NCI-H128 (cell line): ENCODE results near the gene TESMIN.

Experiments
- DNase-seq: peaks from one replicate; lab custom pipeline; 2025; ENCODE audit not compliant: unreplicated experiment; lab: John Stamatoyannopoulos, UW

The TESMIN gene

DNA sequence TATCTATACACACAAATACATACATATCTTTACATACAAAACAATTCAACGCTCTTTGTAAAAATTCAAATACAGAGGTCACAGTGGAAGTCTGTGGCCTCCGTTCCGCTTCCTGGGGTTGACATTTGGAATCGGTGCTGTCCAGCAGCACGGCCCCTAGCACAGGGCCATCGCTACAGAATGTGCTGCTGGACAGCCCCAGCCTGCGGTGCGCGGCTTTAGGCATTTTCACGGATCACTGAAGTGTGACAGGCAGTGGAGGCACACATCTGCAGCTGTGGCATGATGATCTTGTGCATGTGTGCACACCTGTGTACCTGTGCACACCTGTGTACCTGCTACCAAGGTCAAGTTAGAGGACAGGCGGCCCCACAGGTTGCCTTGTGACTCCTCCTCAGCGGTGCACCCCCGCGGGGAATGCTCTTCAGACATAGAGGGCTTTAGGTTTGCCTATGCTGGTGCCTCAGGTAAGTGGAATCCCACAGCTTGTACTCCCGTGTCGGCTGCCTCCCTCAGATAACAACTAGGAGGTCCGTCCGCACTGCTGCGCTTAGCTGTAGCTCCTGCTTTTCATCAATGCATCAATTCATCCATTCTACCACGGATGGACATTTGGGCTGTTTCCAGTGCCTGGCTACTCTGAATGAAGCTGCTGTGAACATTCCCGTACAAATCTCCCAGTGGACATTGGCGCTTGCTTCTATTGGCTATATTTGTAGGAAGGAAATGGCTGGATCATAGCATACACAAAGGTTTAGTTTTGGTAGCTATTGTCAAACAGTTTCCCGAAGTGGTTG is 37.1 kb downstream of the TESMIN start:
- DNase-seq, result no peak

DNA sequence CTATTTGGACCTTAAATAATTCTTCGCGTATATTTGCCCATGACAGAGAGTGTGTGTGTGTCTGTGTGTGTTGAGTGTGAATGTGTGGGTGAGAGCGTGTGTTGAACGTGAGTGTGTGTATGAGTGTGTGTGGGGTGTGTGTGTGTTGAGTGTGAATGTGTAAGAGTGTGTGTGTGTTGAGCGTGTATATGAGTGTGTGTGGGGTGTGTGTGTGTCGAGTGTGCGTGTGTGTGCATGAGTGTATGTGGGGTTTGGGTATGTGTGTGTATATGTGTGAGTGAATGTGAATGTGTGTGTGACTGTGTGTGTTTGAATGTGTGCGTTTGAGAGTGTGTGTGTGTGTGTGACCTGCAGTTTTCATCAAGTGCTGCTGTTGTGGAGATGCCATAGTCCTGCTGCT is 40.2 kb downstream of the TESMIN start:
- no peak for DNase-seq

DNA sequence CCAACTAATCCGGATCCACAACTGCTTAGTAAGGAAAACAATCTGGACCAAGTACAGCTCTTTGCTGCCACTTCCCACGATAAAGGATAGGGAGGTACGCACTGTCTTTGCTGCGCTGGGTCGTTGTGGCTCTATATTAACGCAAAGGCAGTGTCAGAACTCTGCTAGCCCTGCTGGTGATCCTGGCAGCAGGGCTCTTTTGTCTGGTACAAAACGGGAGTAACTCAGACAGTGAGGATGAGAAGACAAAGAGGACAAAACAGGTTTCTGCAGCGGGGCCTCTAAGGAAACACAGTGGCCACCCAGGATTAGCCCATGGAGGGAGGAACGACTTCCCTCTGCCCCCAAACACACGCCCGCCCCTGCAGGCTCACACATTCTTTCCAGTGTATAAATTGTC is 40.9 kb downstream of the TESMIN start:
- DNase-seq, result no peak

GRCh38 chr11:68709062-68709461 is 42.3 kb downstream of the TESMIN start:
- no peak for DNase-seq

DNA sequence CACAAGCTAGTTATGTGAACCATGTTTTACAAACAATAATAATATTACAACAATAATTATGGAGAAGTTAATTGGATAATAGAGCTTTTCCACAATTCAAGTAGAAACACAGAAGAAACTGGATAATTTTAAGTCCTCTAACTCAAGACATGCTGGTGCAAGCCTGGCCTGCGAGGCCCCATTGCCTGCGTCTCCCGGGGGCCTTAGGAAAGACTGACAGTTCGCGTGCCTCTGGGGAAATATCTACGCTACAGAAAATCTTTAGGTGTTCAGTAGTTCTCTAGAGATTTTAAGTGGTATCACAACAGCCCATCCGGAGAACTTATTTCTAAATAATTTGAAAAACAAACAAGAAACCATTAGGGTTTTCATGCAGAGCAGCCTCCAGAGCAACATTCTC is 43.8 kb downstream of the TESMIN start:
- no peak for DNase-seq

DNA sequence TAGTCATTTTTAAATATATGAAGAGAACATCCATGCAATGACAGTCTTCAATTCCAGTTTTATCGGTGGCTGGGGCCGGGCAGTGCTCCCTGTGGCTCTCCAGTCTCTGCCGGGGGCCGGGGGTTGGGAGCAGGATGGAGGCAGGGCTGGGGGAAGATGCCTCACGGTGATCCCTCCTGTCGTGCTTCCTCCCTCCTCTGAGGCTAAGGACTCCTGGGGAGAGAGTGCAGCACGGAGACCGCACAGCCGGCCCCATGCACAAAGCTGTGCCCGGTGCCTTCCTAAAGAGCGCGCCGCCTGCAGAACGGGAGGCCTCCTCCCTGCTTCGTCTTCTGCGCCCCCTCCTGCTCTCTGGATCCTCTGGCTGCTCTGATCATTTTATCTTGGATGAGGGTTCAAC is 46.4 kb downstream of the TESMIN start:
- no peak for DNase-seq

GRCh38 chr11:68698993-68699392 is 52.3 kb downstream of the TESMIN start:
- DNase-seq, result no peak

DNA sequence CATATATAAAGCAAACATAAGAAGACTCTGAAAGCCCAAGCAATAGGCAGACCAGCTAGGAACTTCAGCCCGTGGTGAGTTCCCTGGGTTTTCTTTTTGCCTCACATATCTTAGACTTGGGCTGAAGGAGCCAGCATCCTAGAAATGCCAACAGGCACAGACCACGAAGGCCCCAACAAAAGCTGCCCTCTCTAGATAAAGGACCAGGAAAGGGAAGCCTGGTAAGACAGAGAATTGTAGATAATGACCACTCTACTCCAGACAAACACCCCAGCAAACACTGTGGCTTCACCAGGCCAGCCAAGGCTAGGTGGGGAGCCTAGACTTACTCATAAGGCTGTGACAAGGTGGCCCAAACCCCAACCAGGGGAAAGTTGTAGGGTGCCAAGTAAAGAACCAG is 55.8 kb downstream of the TESMIN start:
- DNase-seq, result no peak

DNA sequence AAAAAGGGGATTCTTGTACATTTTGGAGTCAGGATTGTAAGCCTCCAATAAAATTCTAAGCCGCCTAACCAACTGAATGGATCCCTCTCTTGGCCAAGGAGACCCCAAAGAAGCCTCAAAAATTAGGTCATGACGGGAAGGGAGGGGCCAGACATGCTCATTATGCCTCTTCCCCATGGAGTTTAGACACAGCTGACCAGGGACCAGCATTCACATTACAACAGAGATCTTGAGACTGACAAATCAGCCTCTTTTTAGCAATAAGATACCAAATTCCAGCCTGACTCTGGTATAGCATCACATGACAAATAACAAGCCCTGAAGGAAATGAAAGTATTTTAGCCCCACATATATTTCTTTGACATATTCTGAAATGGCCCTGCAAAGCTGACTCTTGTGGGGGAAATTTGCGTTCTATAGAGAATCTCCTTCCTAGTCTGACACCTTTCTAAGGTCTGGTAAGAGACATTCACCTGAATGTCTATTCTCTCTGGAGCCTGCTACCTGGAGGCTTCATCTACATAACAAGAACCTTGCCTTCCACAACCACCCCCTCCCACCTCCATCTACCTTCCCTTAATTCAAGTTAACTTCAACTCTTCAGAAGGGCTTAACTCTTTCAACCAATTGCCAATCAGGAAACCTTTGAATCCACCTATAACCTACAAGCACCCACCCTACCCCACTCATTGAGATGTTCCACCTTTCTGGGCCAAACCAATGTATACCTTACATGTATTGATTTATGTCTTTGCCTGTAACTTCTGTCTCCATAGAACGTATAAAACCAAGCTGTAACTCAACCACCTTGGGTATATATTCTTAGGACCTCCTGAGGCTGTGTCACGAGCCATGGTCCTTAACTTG is 56.7 kb downstream of the TESMIN start:
- no peak for DNase-seq

- DNase-seq, result no peak
These were observed 57.8 kb downstream of the TESMIN start for GRCh38 chr11:68693484-68693882.

- DNase-seq, result no peak
These were observed 58.3 kb downstream of the TESMIN start for GRCh38 chr11:68692871-68693483.

GRCh38 chr11:68692115-68692514 is 59.2 kb downstream of the TESMIN start:
- no peak for DNase-seq

GRCh38 chr11:68691402-68691784 is 59.9 kb downstream of the TESMIN start:
- no peak for DNase-seq

- DNase-seq, result no peak
These were observed 60.5 kb downstream of the TESMIN start for GRCh38 chr11:68690671-68691401.

DNA sequence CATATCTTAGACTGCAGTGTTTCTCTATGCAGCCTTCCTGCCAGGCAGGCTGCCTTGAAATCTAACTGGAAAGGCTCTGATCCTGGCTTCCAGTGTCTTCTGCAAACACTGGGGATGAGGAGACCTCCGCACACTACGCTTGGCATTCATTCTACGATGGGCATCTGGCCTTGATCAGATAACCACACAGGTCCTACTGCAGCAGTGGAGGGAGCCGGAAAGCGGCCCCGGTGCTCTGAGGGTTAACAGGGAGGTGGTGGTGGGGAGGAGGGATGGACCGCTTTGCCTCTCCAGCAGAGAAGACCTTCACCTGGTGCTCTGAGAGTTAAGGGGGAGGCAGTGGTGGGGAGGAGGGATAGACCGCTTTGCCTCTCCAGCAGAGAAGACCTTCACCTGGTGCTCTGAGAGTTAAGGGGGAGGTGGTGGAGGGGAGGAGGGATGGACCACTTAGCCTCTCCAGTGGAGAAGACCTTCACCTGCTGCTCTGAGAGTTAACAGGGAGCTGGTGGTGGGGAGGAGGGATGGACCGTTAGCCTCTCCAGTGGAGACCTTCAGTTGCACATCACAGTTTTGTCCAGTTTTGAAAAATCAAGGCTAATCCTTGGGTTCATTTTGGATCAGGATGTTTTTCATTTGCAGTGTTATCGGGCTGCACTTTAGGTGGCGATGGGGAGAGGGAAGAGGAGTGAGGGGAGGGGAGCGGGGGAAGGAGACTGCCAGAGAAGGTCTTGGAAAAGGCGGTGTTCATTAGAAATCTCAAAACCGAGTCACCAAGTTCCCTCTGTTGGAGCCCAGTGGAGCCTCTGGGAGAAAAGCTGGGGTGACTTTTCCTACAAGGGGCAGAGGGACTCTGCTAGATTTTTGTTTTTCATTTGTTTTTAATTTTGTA is 61.3 kb downstream of the TESMIN start:
- DNase-seq, result no peak

DNA sequence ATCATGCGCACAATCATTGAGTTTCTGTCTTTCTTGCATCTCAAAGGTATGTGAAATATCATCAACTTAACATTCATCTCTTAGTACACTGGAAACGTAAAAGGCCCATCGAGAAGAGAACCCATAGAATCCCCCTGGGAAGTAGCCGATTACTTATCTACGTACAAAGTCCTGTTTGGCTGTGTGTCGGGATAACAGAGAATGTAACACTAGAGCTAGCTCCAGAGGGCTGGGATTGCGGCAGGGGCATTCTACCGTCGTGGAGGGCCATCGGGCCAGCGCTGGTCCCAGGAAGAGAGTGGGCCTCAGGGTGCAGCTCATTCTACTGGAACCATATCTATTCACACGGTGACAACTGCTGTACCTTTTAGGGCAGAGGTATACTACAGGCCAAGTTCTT is 62.4 kb downstream of the TESMIN start:
- no peak for DNase-seq

DNA sequence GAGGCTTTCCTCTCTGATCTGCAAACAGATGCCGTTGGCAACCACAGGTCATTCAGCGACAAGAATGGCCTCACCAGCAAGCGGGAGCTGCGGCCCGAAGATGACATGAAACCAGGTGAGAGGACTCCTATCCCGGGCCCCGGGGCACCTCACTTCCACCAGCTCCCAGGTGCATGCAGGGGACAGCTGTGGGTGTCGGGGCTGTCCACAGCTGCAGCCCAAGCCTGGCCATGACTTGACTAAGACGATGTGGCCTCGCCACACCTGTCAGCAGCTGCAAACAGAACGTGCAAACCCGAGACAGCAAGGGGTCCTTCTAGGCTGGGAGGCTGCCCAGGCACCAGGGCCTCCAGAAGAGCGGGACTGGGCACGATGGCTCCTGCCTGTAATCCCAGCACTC is 63.3 kb downstream of the TESMIN start:
- no peak for DNase-seq

DNA sequence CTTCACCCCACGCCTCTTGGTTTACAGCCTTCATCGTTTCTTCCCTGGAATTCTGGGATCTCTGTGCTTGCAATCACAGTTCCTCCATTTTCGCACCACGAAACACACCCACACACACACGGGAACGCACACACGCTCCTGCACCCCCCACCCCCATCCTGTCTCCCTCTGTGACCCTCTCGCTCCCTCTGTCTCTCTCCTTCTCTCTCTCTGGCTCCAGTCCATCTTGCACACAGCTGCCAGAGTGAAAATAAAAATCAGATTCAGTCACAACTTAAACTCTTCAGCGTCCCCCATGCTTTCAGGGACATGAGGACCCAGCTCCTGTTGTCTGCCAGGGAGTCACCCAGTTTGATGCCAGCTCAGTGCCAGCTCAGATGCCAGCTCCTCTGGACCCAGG is 64.0 kb downstream of the TESMIN start:
- DNase-seq, result no peak

- DNase-seq, result no peak
These were observed 64.8 kb downstream of the TESMIN start for GRCh38 chr11:68686486-68686885.

DNA sequence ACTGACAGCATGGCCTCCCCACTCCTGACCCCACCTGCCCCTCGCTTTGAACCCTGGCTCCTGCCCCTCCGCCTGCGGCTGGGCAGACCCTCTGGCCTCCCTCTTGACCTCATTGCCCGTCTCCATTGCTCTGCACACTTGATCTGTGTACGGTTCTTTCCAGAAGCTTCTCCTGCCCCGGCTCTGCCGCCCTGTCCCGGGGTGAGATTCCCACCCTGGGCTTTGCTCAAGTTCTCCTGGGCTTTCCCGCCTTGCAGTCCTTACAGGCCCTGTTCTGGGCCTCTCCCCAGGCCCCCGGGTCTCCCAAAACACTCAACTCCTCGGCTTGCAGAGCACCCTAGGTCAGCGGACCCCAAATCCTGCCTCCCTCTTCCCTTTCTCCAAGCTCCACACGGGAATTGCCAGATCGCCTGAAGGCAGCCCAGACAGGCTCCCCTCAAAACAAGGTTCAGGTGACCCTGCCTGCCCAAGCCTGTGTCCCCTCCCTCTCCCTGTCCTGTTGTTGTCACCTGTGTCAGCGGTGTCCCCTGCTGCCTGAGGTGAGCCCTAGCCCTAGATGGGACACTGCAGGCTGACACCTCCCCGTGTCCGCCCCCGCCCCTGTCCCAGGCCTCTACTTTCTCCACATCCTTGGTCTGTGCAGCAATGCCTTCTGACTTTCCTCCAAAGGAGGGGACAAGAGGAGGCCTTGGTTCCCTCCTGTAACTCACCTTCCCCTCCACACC is 65.5 kb downstream of the TESMIN start:
- DNase-seq, result no peak
